ENCODE measurements around the gene TMEM213. TPM values are rescaled to one million over a fixed set of nuclear protein-coding genes. Genes with fewer than 3 reads are reported as not detected.
A peak's percentile ranks its signal among the peaks of the same experiment; 100 is the strongest.

The TMEM213 gene
- total and polyA plus RNA-seq, 9 of the 15 experiments (the other 6 are each of a cell fraction or from before 2014, with no cell fraction given) = not detected

DNA sequence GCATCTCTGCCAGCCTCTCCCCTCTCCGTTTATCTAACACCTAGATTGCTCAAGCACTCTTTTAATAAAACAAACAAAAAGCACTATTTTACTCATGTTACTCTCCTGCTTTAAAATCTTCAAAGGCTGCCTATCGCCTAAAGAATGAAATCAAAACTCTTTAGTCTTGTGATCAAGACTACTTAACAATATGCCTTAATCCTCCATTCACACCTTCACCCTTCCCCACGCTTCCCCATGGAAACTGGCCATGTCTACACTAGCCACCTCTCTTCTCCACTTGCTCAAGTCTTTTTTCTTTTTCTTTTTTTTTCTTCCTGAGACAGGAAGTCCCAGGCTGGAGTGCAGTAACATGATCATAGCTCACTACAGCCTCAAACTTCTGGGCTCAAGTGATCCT is 47.8 kb upstream of the TMEM213 start:
- H3K4me1 ChIP-seq (replicated peaks in 1 of 2; ENCODE audit: control insufficient read depth in 2 of 2, insufficient read depth in 2 of 2, low read length in 2 of 2) = peaks cover 0 to 7% of the 10 kb centered on the region in 2 experiments; a peak in 1 of 5 replicates
- no peaks in the 10 kb centered on the region for H3K9me3 ChIP-seq (replicated peaks; ENCODE audit: control insufficient read depth, insufficient read depth, low read depth, low read length)
- H3K79me2 ChIP-seq (ENCODE audit: control insufficient read depth, insufficient read depth, low read length) = no peaks in the 10 kb centered on the region
- intact Hi-C loops (cut with micrococcal nuclease) = no loop called here
- peaks cover 3% of the 10 kb centered on the region for H3K9me1 ChIP-seq (ENCODE audit: control insufficient read depth, insufficient read depth, low read length)
- peaks cover 49 to 67% of the 10 kb centered on the region in 2 experiments for H3K27me3 ChIP-seq (ENCODE audit: control insufficient read depth in 2 of 2, insufficient read depth in 2 of 2, low read length in 2 of 2)
- no peak overlapping the region for H3K4me3 ChIP-seq
- H4K20me1 ChIP-seq (replicated peaks; ENCODE audit: control insufficient read depth, insufficient read depth, low read length) = 0 out of 2 replicates have a peak, but pooled peaks cover 4% of the 10 kb centered on the region
- H3K4me2 ChIP-seq (ENCODE audit: insufficient read depth, low read length) = no peak overlapping the region
- ATAC-seq (no peak), DNase-seq (ENCODE audit: extremely low read depth in 1 of 4, low spot score in 3 of 4) (no peak), FAIRE-seq (peak; percentile 49)
- no peaks in the 10 kb centered on the region for H3K36me3 ChIP-seq (ENCODE audit: control insufficient read depth, insufficient read depth, low read length)
- ChIA-PET POLR2A (no interaction called here), CTCF (ENCODE audit: low intra/inter-chr PET ratio) (interaction anchor here (0.6 kb wide), 1 partner anchor 233 kb away, joined by 3 read pairs; no protein-coding TSS in a partner anchor)
- 5% methylated on average over 3 of the region's 3 CpGs for WGBS (ENCODE audit: insufficient coverage, low coverage, missing lambda C conversion rate)
- no peak overlapping the region for H2AFZ ChIP-seq (ENCODE audit: low read depth, low read length)
- in situ Hi-C loops (cut with MboI) = no loop called here
- BruUV-seq (replicated peaks) = no TSS peak
- TF ChIP-seq RBM34 (IDR thresholded peaks at IDR 0.05; ENCODE audit: borderline replicate concordance, insufficient read depth, low read length) = no peak
- no peak for TF ChIP-seq POU5F1 (IDR thresholded peaks at IDR 0.05; ENCODE audit: borderline replicate concordance, low read depth, low read length, partially characterized antibody)
- TF ChIP-seq HMGXB4 (CRISPR knock-in tag; IDR thresholded peaks at IDR 0.05) = no peak
- no peak for TF ChIP-seq ZNF586 (CRISPR knock-in tag; conservative IDR thresholded peaks at IDR 0.05)
- no peak for TF ChIP-seq PPARD (CRISPR knock-in tag; IDR thresholded peaks at IDR 0.05)
- TF ChIP-seq, protein P1, sequence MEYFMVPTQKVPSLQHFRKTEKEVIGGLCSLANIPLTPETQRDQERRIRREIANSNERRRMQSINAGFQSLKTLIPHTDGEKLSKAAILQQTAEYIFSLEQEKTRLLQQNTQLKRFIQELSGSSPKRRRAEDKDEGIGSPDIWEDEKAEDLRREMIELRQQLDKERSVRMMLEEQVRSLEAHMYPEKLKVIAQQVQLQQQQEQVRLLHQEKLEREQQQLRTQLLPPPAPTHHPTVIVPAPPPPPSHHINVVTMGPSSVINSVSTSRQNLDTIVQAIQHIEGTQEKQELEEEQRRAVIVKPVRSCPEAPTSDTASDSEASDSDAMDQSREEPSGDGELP (CRISPR knock-in tag; IDR thresholded peaks at IDR 0.05; ENCODE audit: borderline replicate concordance) = no peak
- no peak for TF ChIP-seq HDAC3 (IDR thresholded peaks at IDR 0.05; ENCODE audit: borderline replicate concordance, partially characterized antibody)
- TF ChIP-seq IRF2 (CRISPR knock-in tag; IDR thresholded peaks at IDR 0.05) = no peak
- TF ChIP-seq TRIM24 (IDR thresholded peaks at IDR 0.05) = no peak
- TF ChIP-seq ZNF12 (CRISPR knock-in tag; IDR thresholded peaks at IDR 0.05) = no peak
- no peak for TF ChIP-seq PBX2 (CRISPR knock-in tag; IDR thresholded peaks at IDR 0.05; ENCODE audit: low read depth)
- no peak for TF ChIP-seq PBX2 (tag; conservative IDR thresholded peaks at IDR 0.05; ENCODE audit: low read depth)
- TF ChIP-seq CAMTA2 (CRISPR knock-in tag; conservative IDR thresholded peaks at IDR 0.05) = no peak
- no peak for TF ChIP-seq ZKSCAN3 (CRISPR knock-in tag; IDR thresholded peaks at IDR 0.05)
- TF ChIP-seq ZNF174 (CRISPR knock-in tag; IDR thresholded peaks at IDR 0.05) = no peak
- TF ChIP-seq ZNF121 (CRISPR knock-in tag; conservative IDR thresholded peaks at IDR 0.05) = no peak
- no peak for TF ChIP-seq NR4A1 (CRISPR knock-in tag; IDR thresholded peaks at IDR 0.05)
- no peak for TF ChIP-seq NR4A1 (tag; IDR thresholded peaks at IDR 0.05)
- TF ChIP-seq ZNF253 (CRISPR knock-in tag; conservative IDR thresholded peaks at IDR 0.05) = no peak
- no peak for TF ChIP-seq ZNF212 (CRISPR knock-in tag; IDR thresholded peaks at IDR 0.05)
- no peak overlapping the region for H3K9ac ChIP-seq (ENCODE audit: insufficient read depth in 1 of 2, low read depth in 2 of 2, low read length in 2 of 2)
- no peak overlapping the region for H3K27ac ChIP-seq (ENCODE audit: extremely low read depth, low read depth, low read length)
